WTC11 (cell line): ENCODE data around the gene TTYH1. TPM values are rescaled to one million over a fixed set of nuclear protein-coding genes. Genes with fewer than 3 reads are reported as not detected.

Experiments used
- ATAC-seq: fragments of 200-7000 bp; cut with Tn5 transposase; 2 replicates; pipeline ENCODE4 v1.10.0; 2021; ENCODE audit warnings: mild to moderate bottlenecking, moderate library complexity
- CTCF ChIA-PET: fragments of 300-600 bp; sonication (Branson Sonifier 250); formaldehyde crosslinking; loops from one replicate; lab custom pipeline; 2021; ENCODE audit warnings: antibody characterized with exemption; lab: Charles Lee
- POLR2A ChIA-PET: fragments of 350-600 bp; sonication (Branson Sonifier 250); formaldehyde crosslinking; loops from one replicate; lab custom pipeline; 2021; ENCODE audit warnings: antibody characterized with exemption; lab: Charles Lee
- DNase-seq: peaks from one replicate; pipeline ENCODE4 v3.0.0; 2021; ENCODE audit warnings: low spot score
- H3K27ac Mint-ChIP-seq: 2 replicates; pipeline ENCODE4 v1.8.0; 2021; ENCODE audit warnings: mixed read lengths
- H3K27me3 Mint-ChIP-seq: 2 replicates; pipeline ENCODE4 v1.8.0; 2021; ENCODE audit warnings: low read depth, mild to moderate bottlenecking, moderate library complexity, mixed read lengths
- H3K36me3 Mint-ChIP-seq: 2 replicates; pipeline ENCODE4 v1.8.0; 2021; ENCODE audit warnings: mixed read lengths
- H3K4me1 Mint-ChIP-seq: 2 replicates; pipeline ENCODE4 v1.8.0; 2022; ENCODE audit warnings: mixed read lengths
- H3K4me3 Mint-ChIP-seq: 2 replicates; pipeline ENCODE4 v1.8.0; 2021; ENCODE audit warnings: mild to moderate bottlenecking, moderate library complexity, mixed read lengths
- H3K9me3 Mint-ChIP-seq: 2 replicates; pipeline ENCODE4 v1.8.0; 2021; ENCODE audit warnings: mixed read lengths
- GABPB1 ChIP-seq: sonication (generic); formaldehyde crosslinking; IDR thresholded peaks from 2 replicates; pipeline ENCODE4 v1.8.1; 2023; ENCODE audit warnings: mild to moderate bottlenecking, missing genetic modification reagents
- HMGA2 ChIP-seq: fragments of 250-450 bp; sonication (Bioruptor Pico); IDR thresholded peaks from 2 replicates; pipeline ENCODE4 v1.4.0; 2021; ENCODE audit warnings: mild to moderate bottlenecking, moderate library complexity
- JAZF1 ChIP-seq: fragments of 250-450 bp; sonication (Bioruptor Pico); IDR thresholded peaks from 2 replicates; pipeline ENCODE4 v1.9.0; 2021; ENCODE audit warnings: moderate library complexity, mild to moderate bottlenecking, inconsistent platforms
- KAT7 ChIP-seq: sonication (generic); formaldehyde crosslinking; IDR thresholded peaks from 2 replicates; pipeline ENCODE4 v1.8.1; 2023; ENCODE audit warnings: missing genetic modification reagents, mild to moderate bottlenecking, borderline replicate concordance
- MXD4 ChIP-seq: fragments of 250-450 bp; sonication (Bioruptor Pico); IDR thresholded peaks from 2 replicates; pipeline ENCODE4 v1.8.0; 2021; ENCODE audit warnings: mild to moderate bottlenecking, moderate library complexity, borderline replicate concordance
- SMAD3 ChIP-seq: sonication (generic); formaldehyde crosslinking; IDR thresholded peaks from 2 replicates; pipeline ENCODE4 v1.8.0; 2022; ENCODE audit warnings: missing genetic modification reagents, mild to moderate bottlenecking, borderline replicate concordance
- SP1 ChIP-seq: sonication (generic); formaldehyde crosslinking; conservative IDR thresholded peaks from 2 replicates; pipeline ENCODE4 v1.8.1; 2022; ENCODE audit warnings: missing genetic modification reagents
- TCF7 ChIP-seq: sonication (generic); formaldehyde crosslinking; IDR thresholded peaks from 2 replicates; pipeline ENCODE4 v1.8.0; 2022; ENCODE audit warnings: mild to moderate bottlenecking, low read depth, missing genetic modification reagents, moderate library complexity
- TEAD1 ChIP-seq: sonication (generic); formaldehyde crosslinking; IDR thresholded peaks from 2 replicates; pipeline ENCODE4 v1.8.0; 2022; ENCODE audit warnings: mild to moderate bottlenecking, missing genetic modification reagents
- ZNF263 ChIP-seq: sonication (generic); formaldehyde crosslinking; IDR thresholded peaks from 2 replicates; pipeline ENCODE4 v1.8.1; 2022; ENCODE audit warnings: low read depth, mild to moderate bottlenecking, moderate library complexity, missing genetic modification reagents
- ZNF317 ChIP-seq: sonication (generic); formaldehyde crosslinking; IDR thresholded peaks from 2 replicates; pipeline ENCODE4 v1.8.1; 2023; ENCODE audit warnings: low read depth, mild to moderate bottlenecking, moderate library complexity, missing genetic modification reagents, borderline replicate concordance
- ZNF396 ChIP-seq: fragments of 250-450 bp; sonication (Bioruptor Pico); IDR thresholded peaks from 2 replicates; pipeline ENCODE4 v1.8.0; 2021; ENCODE audit warnings: mild to moderate bottlenecking, moderate library complexity, borderline replicate concordance
- ZNF423 ChIP-seq: fragments of 250-450 bp; sonication (Bioruptor Pico); IDR thresholded peaks from 2 replicates; pipeline ENCODE4 v2.1.2; 2022; ENCODE audit warnings: mild to moderate bottlenecking, moderate library complexity
- total RNA-seq: library from RNA; stranded (reverse); gene quantifications from 3 replicates; pipeline ENCODE4 v1.2.3, GENCODE V29; 2021
- TF ChIP-seq, protein P1 (sequence below): fragments of 250-450 bp; sonication (Bioruptor Pico); IDR thresholded peaks from 2 replicates; pipeline ENCODE4 v1.9.0; 2021; ENCODE audit warnings: mild to moderate bottlenecking
- TF ChIP-seq, protein P2 (sequence below): sonication (generic); formaldehyde crosslinking; IDR thresholded peaks from 2 replicates; pipeline ENCODE4 v1.8.0; 2023; ENCODE audit warnings: missing genetic modification reagents, mild to moderate bottlenecking, borderline replicate concordance
- TF ChIP-seq, protein P3 (sequence below): sonication (generic); formaldehyde crosslinking; IDR thresholded peaks from 2 replicates; pipeline ENCODE4 v1.8.1; 2022; ENCODE audit warnings: low read depth, missing genetic modification reagents, borderline replicate concordance
- TF ChIP-seq, protein P4 (sequence below): sonication (generic); formaldehyde crosslinking; IDR thresholded peaks from 2 replicates; pipeline ENCODE4 v1.8.1; 2022; ENCODE audit warnings: mild to moderate bottlenecking, moderate library complexity, missing genetic modification reagents

The TTYH1 gene
- total RNA-seq, 1 experiment from 2014 or later, result 37.1 TPM

DNA sequence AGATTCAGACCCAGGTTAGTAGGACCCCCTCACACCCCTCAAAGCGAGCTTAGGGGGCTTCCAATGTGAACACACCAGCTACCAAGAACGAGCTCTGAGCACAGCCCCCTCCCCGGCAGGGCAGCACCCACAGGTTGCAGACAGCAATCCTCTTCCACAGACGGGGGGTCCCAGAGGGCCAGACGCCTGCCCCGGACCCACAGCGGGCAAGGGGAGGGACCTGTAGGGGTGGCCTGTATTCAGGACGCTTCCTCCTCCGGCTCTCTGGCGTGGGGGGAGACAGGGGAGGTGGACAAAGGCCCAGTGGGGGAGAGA lies 4.8 kb downstream of the TTYH1 start (continued):
- TF ChIP-seq, protein P1, sequence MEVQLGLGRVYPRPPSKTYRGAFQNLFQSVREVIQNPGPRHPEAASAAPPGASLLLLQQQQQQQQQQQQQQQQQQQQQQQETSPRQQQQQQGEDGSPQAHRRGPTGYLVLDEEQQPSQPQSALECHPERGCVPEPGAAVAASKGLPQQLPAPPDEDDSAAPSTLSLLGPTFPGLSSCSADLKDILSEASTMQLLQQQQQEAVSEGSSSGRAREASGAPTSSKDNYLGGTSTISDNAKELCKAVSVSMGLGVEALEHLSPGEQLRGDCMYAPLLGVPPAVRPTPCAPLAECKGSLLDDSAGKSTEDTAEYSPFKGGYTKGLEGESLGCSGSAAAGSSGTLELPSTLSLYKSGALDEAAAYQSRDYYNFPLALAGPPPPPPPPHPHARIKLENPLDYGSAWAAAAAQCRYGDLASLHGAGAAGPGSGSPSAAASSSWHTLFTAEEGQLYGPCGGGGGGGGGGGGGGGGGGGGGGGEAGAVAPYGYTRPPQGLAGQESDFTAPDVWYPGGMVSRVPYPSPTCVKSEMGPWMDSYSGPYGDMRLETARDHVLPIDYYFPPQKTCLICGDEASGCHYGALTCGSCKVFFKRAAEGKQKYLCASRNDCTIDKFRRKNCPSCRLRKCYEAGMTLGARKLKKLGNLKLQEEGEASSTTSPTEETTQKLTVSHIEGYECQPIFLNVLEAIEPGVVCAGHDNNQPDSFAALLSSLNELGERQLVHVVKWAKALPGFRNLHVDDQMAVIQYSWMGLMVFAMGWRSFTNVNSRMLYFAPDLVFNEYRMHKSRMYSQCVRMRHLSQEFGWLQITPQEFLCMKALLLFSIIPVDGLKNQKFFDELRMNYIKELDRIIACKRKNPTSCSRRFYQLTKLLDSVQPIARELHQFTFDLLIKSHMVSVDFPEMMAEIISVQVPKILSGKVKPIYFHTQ (CRISPR knock-in tag), result no peak
- TF ChIP-seq ZNF263 (CRISPR knock-in tag), result no peak
- no peak for TF ChIP-seq TCF7 (CRISPR knock-in tag)
- TF ChIP-seq, protein P2, sequence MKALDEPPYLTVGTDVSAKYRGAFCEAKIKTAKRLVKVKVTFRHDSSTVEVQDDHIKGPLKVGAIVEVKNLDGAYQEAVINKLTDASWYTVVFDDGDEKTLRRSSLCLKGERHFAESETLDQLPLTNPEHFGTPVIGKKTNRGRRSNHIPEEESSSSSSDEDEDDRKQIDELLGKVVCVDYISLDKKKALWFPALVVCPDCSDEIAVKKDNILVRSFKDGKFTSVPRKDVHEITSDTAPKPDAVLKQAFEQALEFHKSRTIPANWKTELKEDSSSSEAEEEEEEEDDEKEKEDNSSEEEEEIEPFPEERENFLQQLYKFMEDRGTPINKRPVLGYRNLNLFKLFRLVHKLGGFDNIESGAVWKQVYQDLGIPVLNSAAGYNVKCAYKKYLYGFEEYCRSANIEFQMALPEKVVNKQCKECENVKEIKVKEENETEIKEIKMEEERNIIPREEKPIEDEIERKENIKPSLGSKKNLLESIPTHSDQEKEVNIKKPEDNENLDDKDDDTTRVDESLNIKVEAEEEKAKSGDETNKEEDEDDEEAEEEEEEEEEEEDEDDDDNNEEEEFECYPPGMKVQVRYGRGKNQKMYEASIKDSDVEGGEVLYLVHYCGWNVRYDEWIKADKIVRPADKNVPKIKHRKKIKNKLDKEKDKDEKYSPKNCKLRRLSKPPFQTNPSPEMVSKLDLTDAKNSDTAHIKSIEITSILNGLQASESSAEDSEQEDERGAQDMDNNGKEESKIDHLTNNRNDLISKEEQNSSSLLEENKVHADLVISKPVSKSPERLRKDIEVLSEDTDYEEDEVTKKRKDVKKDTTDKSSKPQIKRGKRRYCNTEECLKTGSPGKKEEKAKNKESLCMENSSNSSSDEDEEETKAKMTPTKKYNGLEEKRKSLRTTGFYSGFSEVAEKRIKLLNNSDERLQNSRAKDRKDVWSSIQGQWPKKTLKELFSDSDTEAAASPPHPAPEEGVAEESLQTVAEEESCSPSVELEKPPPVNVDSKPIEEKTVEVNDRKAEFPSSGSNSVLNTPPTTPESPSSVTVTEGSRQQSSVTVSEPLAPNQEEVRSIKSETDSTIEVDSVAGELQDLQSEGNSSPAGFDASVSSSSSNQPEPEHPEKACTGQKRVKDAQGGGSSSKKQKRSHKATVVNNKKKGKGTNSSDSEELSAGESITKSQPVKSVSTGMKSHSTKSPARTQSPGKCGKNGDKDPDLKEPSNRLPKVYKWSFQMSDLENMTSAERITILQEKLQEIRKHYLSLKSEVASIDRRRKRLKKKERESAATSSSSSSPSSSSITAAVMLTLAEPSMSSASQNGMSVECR (CRISPR knock-in tag), result no peak
- no peak for TF ChIP-seq JAZF1

DNA sequence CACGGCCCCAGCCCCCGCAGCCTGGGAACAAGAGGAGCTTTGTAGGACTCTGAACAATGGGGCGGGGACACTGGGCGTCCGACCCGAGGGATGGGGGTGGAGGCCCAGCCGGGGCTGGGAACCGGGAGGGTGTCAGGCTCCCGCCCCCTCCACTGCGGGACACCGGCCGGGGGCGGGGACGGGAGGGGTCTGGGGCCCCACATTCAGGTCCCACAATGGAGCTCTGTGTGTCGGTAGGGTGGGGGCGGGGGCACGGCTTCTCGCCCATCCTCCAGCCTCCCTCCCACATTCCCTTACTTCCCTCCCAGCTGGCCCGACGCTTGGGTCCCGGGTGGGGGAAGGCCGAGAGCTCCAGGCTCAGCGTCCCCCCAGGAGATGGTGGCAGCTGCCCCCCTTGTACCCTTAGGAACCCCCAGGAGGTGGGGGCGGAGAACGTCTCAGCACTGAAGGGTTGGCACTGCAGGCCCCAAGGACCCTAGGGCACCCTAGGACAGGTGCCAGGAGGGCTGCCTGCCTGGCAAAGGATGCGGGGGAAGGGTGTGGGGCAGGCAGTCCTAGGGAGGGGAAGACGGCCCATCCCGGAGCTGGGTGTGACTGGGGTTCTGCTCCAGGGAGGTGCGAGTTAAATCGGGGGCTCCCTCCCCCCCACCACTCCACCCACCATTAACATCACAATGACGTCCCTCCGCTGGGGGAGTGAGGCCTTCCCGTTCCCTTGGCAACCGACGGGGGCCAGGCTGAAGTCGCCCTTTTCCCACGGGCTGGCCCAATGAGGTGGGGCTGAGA lies 5.3 kb downstream of the TTYH1 start:
- Mint-ChIP-seq H3K27me3 (peaks cover 27% of the 10 kb centered on the region), H3K4me3 (peak overlapping the region; percentile 59), H3K27ac (peak overlapping the region; percentile 55; the same call in 1 of the 2 replicates), H3K36me3 (peaks cover 16% of the 10 kb centered on the region), H3K4me1 (peaks cover 45% of the 10 kb centered on the region), H3K9me3 (no peaks in the 10 kb centered on the region)
- ATAC-seq (peak; percentile 60), DNase-seq (peak; percentile 89)
- CTCF ChIA-PET, result interaction anchor here (0.6 to 5.2 kb wide), 13 partner anchors 10 to 584 kb away, joined by 3 to 66 read pairs (median 5); partner anchors contain the start of gene LENG8
- POLR2A ChIA-PET, result interaction anchor here (0.6 to 3.5 kb wide), 10 partner anchors 9 to 1283 kb away, joined by 3 to 21 read pairs (median 4); partner anchors contain the start of gene LENG9
- TF ChIP-seq TEAD1 (CRISPR knock-in tag), result peak; percentile 23; the same call in 1 of the 2 replicates
- TF ChIP-seq, protein P3, sequence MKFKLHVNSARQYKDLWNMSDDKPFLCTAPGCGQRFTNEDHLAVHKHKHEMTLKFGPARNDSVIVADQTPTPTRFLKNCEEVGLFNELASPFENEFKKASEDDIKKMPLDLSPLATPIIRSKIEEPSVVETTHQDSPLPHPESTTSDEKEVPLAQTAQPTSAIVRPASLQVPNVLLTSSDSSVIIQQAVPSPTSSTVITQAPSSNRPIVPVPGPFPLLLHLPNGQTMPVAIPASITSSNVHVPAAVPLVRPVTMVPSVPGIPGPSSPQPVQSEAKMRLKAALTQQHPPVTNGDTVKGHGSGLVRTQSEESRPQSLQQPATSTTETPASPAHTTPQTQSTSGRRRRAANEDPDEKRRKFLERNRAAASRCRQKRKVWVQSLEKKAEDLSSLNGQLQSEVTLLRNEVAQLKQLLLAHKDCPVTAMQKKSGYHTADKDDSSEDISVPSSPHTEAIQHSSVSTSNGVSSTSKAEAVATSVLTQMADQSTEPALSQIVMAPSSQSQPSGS (CRISPR knock-in tag), result no peak
- TF ChIP-seq HMGA2, result peak; percentile 23; the same call in 1 of the 2 replicates
- peak; percentile 54 for TF ChIP-seq SP1 (CRISPR knock-in tag)
- TF ChIP-seq ZNF317, result 0 out of 2 replicates have a peak, but pooled peaks have one; percentile 8
- peak; percentile 75; the same call in 1 of the 2 replicates for TF ChIP-seq KAT7 (CRISPR knock-in tag)
- TF ChIP-seq, protein P4, sequence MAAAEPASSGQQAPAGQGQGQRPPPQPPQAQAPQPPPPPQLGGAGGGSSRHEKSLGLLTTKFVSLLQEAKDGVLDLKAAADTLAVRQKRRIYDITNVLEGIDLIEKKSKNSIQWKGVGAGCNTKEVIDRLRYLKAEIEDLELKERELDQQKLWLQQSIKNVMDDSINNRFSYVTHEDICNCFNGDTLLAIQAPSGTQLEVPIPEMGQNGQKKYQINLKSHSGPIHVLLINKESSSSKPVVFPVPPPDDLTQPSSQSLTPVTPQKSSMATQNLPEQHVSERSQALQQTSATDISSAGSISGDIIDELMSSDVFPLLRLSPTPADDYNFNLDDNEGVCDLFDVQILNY (CRISPR knock-in tag), result 0 out of 2 replicates have a peak, but pooled peaks have one; percentile 8
- no peak for TF ChIP-seq ZNF396 (CRISPR knock-in tag)
- 0 out of 2 replicates have a peak, but pooled peaks have one; percentile 36 for TF ChIP-seq SMAD3 (CRISPR knock-in tag)
- TF ChIP-seq MXD4, result no peak
- peak; percentile 64 for TF ChIP-seq ZNF423 (CRISPR knock-in tag)
- 0 out of 2 replicates have a peak, but pooled peaks have one; percentile 6 for TF ChIP-seq GABPB1 (CRISPR knock-in tag)
